GM12892 (cell line): ENCODE measurements around the gene RHEX.

ENCODE experiments used
- POLR2A ChIP-seq: IDR thresholded peaks from 2 replicates; pipeline ENCODE4 v1.6.1; 2011; ENCODE audit warnings: low read depth, low read length, control low read depth
- POLR2AphosphoS5 ChIP-seq: IDR thresholded peaks from 2 replicates; pipeline ENCODE4 v1.6.1; 2011; ENCODE audit warnings: low read depth, low read length, control low read depth

DNA sequence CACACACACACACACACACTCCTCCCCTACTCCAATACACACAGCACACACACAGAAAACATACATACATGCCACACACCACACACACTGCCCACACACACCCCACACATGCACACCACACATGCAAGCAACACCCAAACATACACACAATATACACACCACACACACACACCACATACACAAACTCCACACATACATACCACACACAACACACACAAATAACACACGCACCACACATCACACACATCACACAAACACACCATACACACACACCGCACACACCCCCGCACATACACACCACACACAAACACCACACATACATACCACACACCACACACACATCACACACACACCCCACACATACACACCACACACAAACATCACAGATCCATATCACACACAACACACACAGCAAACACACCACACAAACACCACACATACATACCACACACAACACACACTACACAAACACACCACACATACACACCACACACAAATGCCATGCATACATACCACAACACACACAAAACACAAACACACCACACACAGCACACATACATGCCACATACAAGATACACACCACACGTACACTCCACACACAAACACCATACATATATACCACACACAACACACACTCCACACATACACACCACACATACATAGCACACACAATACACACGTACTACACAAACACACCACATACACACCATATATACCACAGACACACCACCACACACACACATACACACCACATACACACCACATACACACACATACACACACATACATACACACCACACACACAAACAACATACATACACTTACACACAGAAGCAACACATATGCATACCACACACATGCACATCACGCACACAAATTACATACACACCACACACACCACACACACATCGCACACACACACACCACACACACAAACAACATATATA is 48.8 kb upstream of the RHEX start:
- no peak for TF ChIP-seq POLR2AphosphoS5
- TF ChIP-seq POLR2A: no peak
